ENCODE measurements around the gene PROZ.

The PROZ gene

GRCh38 chr13:113116871-113117271 lies 41.6 kb upstream of the PROZ start:
- H3K4me3 Mint-ChIP-seq, result no peak overlapping the region
- CTCF ChIA-PET, result no interaction called here

GRCh38 chr13:113117335-113117872 lies 41.0 kb upstream of the PROZ start:
- Mint-ChIP-seq H3K27ac (no peak overlapping the region), H3K27me3 (peaks cover 5% of the 10 kb centered on the region), H3K9me3 (no peaks in the 10 kb centered on the region), H3K36me3 (no peaks in the 10 kb centered on the region), H3K4me1 (no peaks in the 10 kb centered on the region), H3K4me3 (no peak overlapping the region)
- CTCF ChIA-PET, result no interaction called here
- no peak for DNase-seq

More at GRCh38 chr13:113116871-113117271, 41.6 kb upstream of the PROZ start:
- DNase-seq, result peak; percentile 4
- H3K4me1 Mint-ChIP-seq, result no peaks in the 10 kb centered on the region
- peaks cover 5% of the 10 kb centered on the region for H3K27me3 Mint-ChIP-seq
- no peaks in the 10 kb centered on the region for H3K36me3 Mint-ChIP-seq
- no peak overlapping the region for H3K27ac Mint-ChIP-seq
- no peaks in the 10 kb centered on the region for H3K9me3 Mint-ChIP-seq

- Mint-ChIP-seq H3K36me3 (no peaks in the 10 kb centered on the region), H3K4me1 (no peaks in the 10 kb centered on the region), H3K4me3 (no peak overlapping the region), H3K27ac (no peak overlapping the region), H3K27me3 (peaks cover 10% of the 10 kb centered on the region), H3K9me3 (no peaks in the 10 kb centered on the region)
- DNase-seq, result no peak
- CTCF ChIA-PET, result no interaction called here
Observed at GRCh38 chr13:113117911-113118260, 40.6 kb upstream of the PROZ start.

- no peaks in the 10 kb centered on the region for H3K36me3 Mint-ChIP-seq
- CTCF ChIA-PET, result no interaction called here
- H3K27ac Mint-ChIP-seq, result no peak overlapping the region
- no peak overlapping the region for H3K4me3 Mint-ChIP-seq
- peaks cover 11% of the 10 kb centered on the region for H3K27me3 Mint-ChIP-seq
- H3K9me3 Mint-ChIP-seq, result no peaks in the 10 kb centered on the region
- H3K4me1 Mint-ChIP-seq, result no peaks in the 10 kb centered on the region
- DNase-seq, result no peak
Observed at GRCh38 chr13:113118261-113119021, 40.0 kb upstream of the PROZ start.

GRCh38 chr13:113119166-113119821 lies 39.2 kb upstream of the PROZ start:
- Mint-ChIP-seq H3K4me3 (no peak overlapping the region), H3K36me3 (no peaks in the 10 kb centered on the region), H3K27me3 (peaks cover 11% of the 10 kb centered on the region), H3K27ac (no peak overlapping the region), H3K4me1 (no peaks in the 10 kb centered on the region), H3K9me3 (no peaks in the 10 kb centered on the region)
- CTCF ChIA-PET, result no interaction called here
- no peak for DNase-seq

- H3K27ac Mint-ChIP-seq, result no peak overlapping the region
- no peaks in the 10 kb centered on the region for H3K36me3 Mint-ChIP-seq
- H3K9me3 Mint-ChIP-seq, result no peaks in the 10 kb centered on the region
- peaks cover 11% of the 10 kb centered on the region for H3K27me3 Mint-ChIP-seq
- no peaks in the 10 kb centered on the region for H3K4me1 Mint-ChIP-seq
- CTCF ChIA-PET, result no interaction called here
- no peak for DNase-seq
- no peak overlapping the region for H3K4me3 Mint-ChIP-seq
Observed at GRCh38 chr13:113119822-113120189, 38.6 kb upstream of the PROZ start.

GRCh38 chr13:113120300-113121182 lies 37.9 kb upstream of the PROZ start:
- H3K4me1 Mint-ChIP-seq, result no peaks in the 10 kb centered on the region
- no peaks in the 10 kb centered on the region for H3K36me3 Mint-ChIP-seq
- peaks cover 12% of the 10 kb centered on the region for H3K27me3 Mint-ChIP-seq
- no peak overlapping the region for H3K4me3 Mint-ChIP-seq
- CTCF ChIA-PET, result no interaction called here
- DNase-seq, result no peak
- no peak overlapping the region for H3K27ac Mint-ChIP-seq
- H3K9me3 Mint-ChIP-seq, result no peaks in the 10 kb centered on the region

GRCh38 chr13:113121183-113121927 lies 37.1 kb upstream of the PROZ start:
- no peaks in the 10 kb centered on the region for H3K36me3 Mint-ChIP-seq
- CTCF ChIA-PET, result no interaction called here
- peaks cover 20% of the 10 kb centered on the region for H3K27me3 Mint-ChIP-seq
- H3K9me3 Mint-ChIP-seq, result no peaks in the 10 kb centered on the region
- no peaks in the 10 kb centered on the region for H3K4me1 Mint-ChIP-seq
- no peak overlapping the region for H3K4me3 Mint-ChIP-seq
- no peak for DNase-seq
- H3K27ac Mint-ChIP-seq, result no peak overlapping the region

- Mint-ChIP-seq H3K27me3 (peaks cover 26% of the 10 kb centered on the region), H3K4me1 (no peaks in the 10 kb centered on the region), H3K36me3 (no peaks in the 10 kb centered on the region), H3K9me3 (no peaks in the 10 kb centered on the region), H3K4me3 (no peak overlapping the region), H3K27ac (no peak overlapping the region)
- CTCF ChIA-PET, result no interaction called here
- no peak for DNase-seq
Observed at GRCh38 chr13:113121928-113122471, 36.4 kb upstream of the PROZ start.

GRCh38 chr13:113122550-113123225 lies 35.8 kb upstream of the PROZ start, which contains the start of gene F10:
TSS of gene F10 (plus strand) at chr13:113122799. CDS start at chr13:113122856, 57 bp downstream.
- H3K9me3 Mint-ChIP-seq, result no peaks in the 10 kb centered on the region
- H3K36me3 Mint-ChIP-seq, result no peaks in the 10 kb centered on the region
- no peaks in the 10 kb centered on the region for H3K4me1 Mint-ChIP-seq
- CTCF ChIA-PET, result no interaction called here
- DNase-seq, result no peak
- no peak within 1 kb of the TSS for H3K4me3 Mint-ChIP-seq
- H3K27ac Mint-ChIP-seq, result no peak within 1 kb of the TSS
- H3K27me3 Mint-ChIP-seq, result peaks cover 33% of the 10 kb centered on the region

- H3K4me3 Mint-ChIP-seq, result no peak overlapping the region
- H3K9me3 Mint-ChIP-seq, result no peaks in the 10 kb centered on the region
- H3K36me3 Mint-ChIP-seq, result no peaks in the 10 kb centered on the region
- no peaks in the 10 kb centered on the region for H3K4me1 Mint-ChIP-seq
- H3K27me3 Mint-ChIP-seq, result peaks cover 41% of the 10 kb centered on the region
- DNase-seq, result no peak
- CTCF ChIA-PET, result interaction anchor here (0.6 kb wide), 1 partner anchor 1160 kb away, joined by 3 read pairs; no protein-coding TSS in a partner anchor
- no peak overlapping the region for H3K27ac Mint-ChIP-seq
Observed at GRCh38 chr13:113123226-113124201, 34.9 kb upstream of the PROZ start.

- DNase-seq, result no peak
- Mint-ChIP-seq H3K9me3 (no peaks in the 10 kb centered on the region), H3K36me3 (no peaks in the 10 kb centered on the region), H3K27ac (no peak overlapping the region), H3K4me1 (no peaks in the 10 kb centered on the region), H3K27me3 (peaks cover 45% of the 10 kb centered on the region), H3K4me3 (no peak overlapping the region)
- CTCF ChIA-PET, result interaction anchor here (0.6 kb wide), 1 partner anchor 1159 kb away, joined by 3 read pairs; no protein-coding TSS in a partner anchor
Observed at GRCh38 chr13:113124211-113124970, 34.1 kb upstream of the PROZ start.

Data from activated naive CD4-positive, alpha-beta T cell treated with anti-CD3 and anti-CD28 coated beads, Interleukin-2, amount 10 ng/mL, durations not matched to agents 7 days and 5 days (primary cell).